ENCODE measurements around the gene RSU1.

DNA sequence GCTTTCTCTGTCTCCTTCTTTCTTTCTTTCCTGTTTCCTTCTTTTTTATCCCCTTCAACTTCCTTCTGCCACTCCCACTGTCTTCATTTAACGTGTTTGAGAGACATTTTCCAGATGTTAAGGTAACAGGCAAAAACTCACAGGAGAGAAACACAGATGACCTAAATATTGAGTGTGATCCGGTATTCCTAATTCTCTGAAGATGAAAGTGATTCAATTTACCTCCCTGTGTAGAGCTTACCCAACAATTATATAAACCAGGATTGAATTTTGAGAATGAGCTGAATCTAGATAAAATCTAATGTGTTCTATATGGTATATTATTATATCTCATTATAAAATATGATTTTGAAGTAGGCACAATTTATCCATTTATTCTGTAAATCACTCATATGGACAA, 46.5 kb upstream of the RSU1 start:
- TF ChIP-seq, protein P1, sequence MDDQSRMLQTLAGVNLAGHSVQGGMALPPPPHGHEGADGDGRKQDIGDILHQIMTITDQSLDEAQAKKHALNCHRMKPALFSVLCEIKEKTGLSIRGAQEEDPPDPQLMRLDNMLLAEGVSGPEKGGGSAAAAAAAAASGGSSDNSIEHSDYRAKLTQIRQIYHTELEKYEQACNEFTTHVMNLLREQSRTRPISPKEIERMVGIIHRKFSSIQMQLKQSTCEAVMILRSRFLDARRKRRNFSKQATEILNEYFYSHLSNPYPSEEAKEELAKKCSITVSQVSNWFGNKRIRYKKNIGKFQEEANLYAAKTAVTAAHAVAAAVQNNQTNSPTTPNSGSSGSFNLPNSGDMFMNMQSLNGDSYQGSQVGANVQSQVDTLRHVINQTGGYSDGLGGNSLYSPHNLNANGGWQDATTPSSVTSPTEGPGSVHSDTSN (IDR thresholded peaks at IDR 0.05; ENCODE audit: insufficient replicate concordance, low read depth, low read length) = no peak
- no peak for TF ChIP-seq SMC3 (IDR thresholded peaks at IDR 0.05; ENCODE audit: borderline replicate concordance, low read length)
